HG03039 (cell line): Measurements from ENCODE around the gene MCF2L.

Experiments used
- ATAC-seq: cut with Tn5 transposase; IDR thresholded peaks from one replicate; pipeline ENCODE4 v1.9.1; 2021; ENCODE audit warnings: mild to moderate bottlenecking, moderate library complexity; ENCODE audit not compliant: unreplicated experiment

The MCF2L gene

GRCh38 chr13:112947796-112948195 lies 21.2 kb upstream of the MCF2L start:
- ATAC-seq: no peak

GRCh38 chr13:112951674-112952371 lies 17.2 kb upstream of the MCF2L start:
- no peak for ATAC-seq

GRCh38 chr13:112952759-112953551 lies 16.1 kb upstream of the MCF2L start:
- no peak for ATAC-seq

GRCh38 chr13:112953591-112954487 lies 15.2 kb upstream of the MCF2L start:
- ATAC-seq: no peak

GRCh38 chr13:112954488-112955270 lies 14.3 kb upstream of the MCF2L start:
- no peak for ATAC-seq

- no peak for ATAC-seq
These were observed 13.6 kb upstream of the MCF2L start for GRCh38 chr13:112955271-112955937.

- no peak for ATAC-seq
These were observed 13.1 kb upstream of the MCF2L start for GRCh38 chr13:112955956-112956355.

- ATAC-seq: no peak
These were observed 12.3 kb upstream of the MCF2L start for GRCh38 chr13:112956571-112957294.

GRCh38 chr13:112957295-112957677 lies 11.7 kb upstream of the MCF2L start:
- ATAC-seq: no peak

GRCh38 chr13:112958127-112958989 lies 10.7 kb upstream of the MCF2L start:
- ATAC-seq: no peak

- ATAC-seq: no peak
These were observed 9.8 kb upstream of the MCF2L start for GRCh38 chr13:112959206-112959605.

GRCh38 chr13:112959701-112960542 lies 9.1 kb upstream of the MCF2L start:
- ATAC-seq: no peak

- no peak for ATAC-seq
These were observed 8.3 kb upstream of the MCF2L start for GRCh38 chr13:112960706-112961105.

GRCh38 chr13:112961457-112962369 lies 7.3 kb upstream of the MCF2L start:
- no peak for ATAC-seq

- ATAC-seq: no peak
These were observed 6.6 kb upstream of the MCF2L start for GRCh38 chr13:112962396-112962795.

- no peak for ATAC-seq
These were observed 5.9 kb upstream of the MCF2L start for GRCh38 chr13:112962911-112963625.
